PFSK-1 (cell line): ENCODE measurements around the gene AUTS2.

Source experiments
- FOXP2 ChIP-seq: optimal IDR thresholded peaks from 2 replicates; pipeline ENCODE3; 2011; ENCODE audit warnings: borderline replicate concordance, control low read depth, inconsistent platforms; ENCODE audit not compliant: insufficient read depth; ENCODE audit errors: extremely low read length, extremely low read depth
- POLR2AphosphoS5 ChIP-seq: IDR thresholded peaks from 2 replicates; pipeline ENCODE4 v1.6.1; 2012; ENCODE audit warnings: low read depth, mild to moderate bottlenecking, control low read depth, low read length, moderate library complexity
- SIN3A ChIP-seq: IDR thresholded peaks from 2 replicates; pipeline ENCODE4 v1.6.1; 2012; ENCODE audit warnings: mild to moderate bottlenecking, low read length, moderate library complexity, borderline replicate concordance; ENCODE audit not compliant: insufficient read depth
- TAF1 ChIP-seq: IDR thresholded peaks from 2 replicates; pipeline ENCODE4 v1.6.1; 2012; ENCODE audit warnings: low read length, control low read depth, borderline replicate concordance; ENCODE audit not compliant: insufficient read depth
- TF ChIP-seq, protein P1 (sequence below), 2 experiments: IDR thresholded peaks; 2 replicates each; pipeline versions ENCODE4 v1.6.1 to v1.8.0; 2011 to 2012; ENCODE audit warnings: low read depth in 2 of 2, low read length in 2 of 2, control low read depth in 1 of 2, inconsistent platforms in 1 of 2, mild to moderate bottlenecking in 1 of 2, moderate library complexity in 1 of 2; ENCODE audit not compliant: insufficient read depth in 1 of 2

DNA sequence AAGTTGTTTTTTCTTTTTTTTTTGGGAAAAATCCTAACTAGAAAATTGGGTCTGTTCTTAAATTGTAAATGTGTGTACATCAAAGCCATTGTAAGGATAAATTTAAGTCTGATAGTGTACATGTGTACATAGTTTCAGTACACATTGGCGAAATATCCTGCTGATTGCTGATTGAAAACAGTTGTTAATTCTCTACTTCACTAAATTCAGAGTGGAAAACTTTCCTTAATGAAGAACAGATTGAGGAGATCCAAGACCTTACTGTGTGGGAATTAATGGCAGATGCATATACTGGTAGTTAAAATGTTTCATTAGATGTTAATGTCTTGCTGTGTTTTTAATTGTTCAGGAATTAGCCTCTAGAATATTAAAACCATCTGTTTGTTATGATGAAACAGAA is 506.0 kb downstream of the AUTS2 start:
- TF ChIP-seq TAF1 (no peak), POLR2AphosphoS5 (no peak), SIN3A (no peak), FOXP2 (no peak)
- TF ChIP-seq, protein P1, sequence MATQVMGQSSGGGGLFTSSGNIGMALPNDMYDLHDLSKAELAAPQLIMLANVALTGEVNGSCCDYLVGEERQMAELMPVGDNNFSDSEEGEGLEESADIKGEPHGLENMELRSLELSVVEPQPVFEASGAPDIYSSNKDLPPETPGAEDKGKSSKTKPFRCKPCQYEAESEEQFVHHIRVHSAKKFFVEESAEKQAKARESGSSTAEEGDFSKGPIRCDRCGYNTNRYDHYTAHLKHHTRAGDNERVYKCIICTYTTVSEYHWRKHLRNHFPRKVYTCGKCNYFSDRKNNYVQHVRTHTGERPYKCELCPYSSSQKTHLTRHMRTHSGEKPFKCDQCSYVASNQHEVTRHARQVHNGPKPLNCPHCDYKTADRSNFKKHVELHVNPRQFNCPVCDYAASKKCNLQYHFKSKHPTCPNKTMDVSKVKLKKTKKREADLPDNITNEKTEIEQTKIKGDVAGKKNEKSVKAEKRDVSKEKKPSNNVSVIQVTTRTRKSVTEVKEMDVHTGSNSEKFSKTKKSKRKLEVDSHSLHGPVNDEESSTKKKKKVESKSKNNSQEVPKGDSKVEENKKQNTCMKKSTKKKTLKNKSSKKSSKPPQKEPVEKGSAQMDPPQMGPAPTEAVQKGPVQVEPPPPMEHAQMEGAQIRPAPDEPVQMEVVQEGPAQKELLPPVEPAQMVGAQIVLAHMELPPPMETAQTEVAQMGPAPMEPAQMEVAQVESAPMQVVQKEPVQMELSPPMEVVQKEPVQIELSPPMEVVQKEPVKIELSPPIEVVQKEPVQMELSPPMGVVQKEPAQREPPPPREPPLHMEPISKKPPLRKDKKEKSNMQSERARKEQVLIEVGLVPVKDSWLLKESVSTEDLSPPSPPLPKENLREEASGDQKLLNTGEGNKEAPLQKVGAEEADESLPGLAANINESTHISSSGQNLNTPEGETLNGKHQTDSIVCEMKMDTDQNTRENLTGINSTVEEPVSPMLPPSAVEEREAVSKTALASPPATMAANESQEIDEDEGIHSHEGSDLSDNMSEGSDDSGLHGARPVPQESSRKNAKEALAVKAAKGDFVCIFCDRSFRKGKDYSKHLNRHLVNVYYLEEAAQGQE (IDR thresholded peaks at IDR 0.05; ENCODE audit: insufficient read depth in 1 of 2, low read depth in 2 of 2, low read length in 2 of 2): no peak
